Neural cell (in vitro differentiated cells): ENCODE measurements around the gene CFHR4. TPM values are rescaled to one million over a fixed set of nuclear protein-coding genes. Genes with fewer than 3 reads are reported as not detected.

Experiments
- H2AFZ ChIP-seq: fragments of 200-600, 300-800 bp; sonication (generic), shearing (Covaris generic); 2 replicates; pipeline ENCODE4 v1.6.0; 2014; ENCODE audit warnings: low read depth, mild to moderate bottlenecking, antibody characterized with exemption, low read length, moderate library complexity
- H3F3A ChIP-seq: fragments of 200-600 bp; shearing (Covaris generic); 2 replicates; pipeline ENCODE4 v1.6.1; 2016; ENCODE audit warnings: mild to moderate bottlenecking, moderate library complexity, mixed read lengths, antibody characterized with exemption, low read length; ENCODE audit not compliant: insufficient read depth, poor library complexity, severe bottlenecking
- H3K27ac ChIP-seq: fragments of 200-600, 300-800 bp; sonication (generic), shearing (Covaris generic); 2 replicates; pipeline ENCODE4 v1.5.1; 2014; ENCODE audit warnings: mild to moderate bottlenecking, low read length, moderate library complexity
- H3K27me3 ChIP-seq: fragments of 300-800, 200-600 bp; sonication (generic), shearing (Covaris generic); 2 replicates; pipeline ENCODE4 v1.6.0; 2014; ENCODE audit warnings: mild to moderate bottlenecking, low read depth, low read length, moderate library complexity; ENCODE audit not compliant: insufficient read depth
- H3K36me3 ChIP-seq: fragments of 300-800, 200-600 bp; sonication (generic), shearing (Covaris generic); 2 replicates; pipeline ENCODE4 v1.5.1; 2014; ENCODE audit warnings: mild to moderate bottlenecking, antibody characterized with exemption, low read length, moderate library complexity; ENCODE audit not compliant: insufficient read depth
- H3K4me2 ChIP-seq: fragments of 300-800, 200-600 bp; sonication (generic), shearing (Covaris generic); 2 replicates; pipeline ENCODE4 v1.6.0; 2014; ENCODE audit warnings: mild to moderate bottlenecking, low read length
- H3K4me3 ChIP-seq: fragments of 300-800, 200-600 bp; sonication (generic), shearing (Covaris generic); 2 replicates; pipeline ENCODE4 v1.5.1; 2014; ENCODE audit warnings: mild to moderate bottlenecking, low read length, moderate library complexity
- H3K79me2 ChIP-seq: fragments of 200-600 bp; shearing (Covaris generic); replicated peaks from 2 replicates; pipeline ENCODE4 v1.6.0; 2014; ENCODE audit warnings: mild to moderate bottlenecking, low read length, moderate library complexity; ENCODE audit not compliant: insufficient read depth
- H3K9ac ChIP-seq: fragments of 300-800, 200-600 bp; sonication (generic), shearing (Covaris generic); 2 replicates; pipeline ENCODE4 v1.6.1; 2016; ENCODE audit warnings: mild to moderate bottlenecking, low read length, mixed read lengths
- H3K9me2 ChIP-seq: fragments of 200-600 bp; shearing (Covaris generic); 2 replicates; pipeline ENCODE4 v1.6.1; 2016; ENCODE audit warnings: mild to moderate bottlenecking, low read length, mixed read lengths; ENCODE audit not compliant: insufficient read depth
- H3K9me3 ChIP-seq: fragments of 200-600, 300-800 bp; sonication (generic), shearing (Covaris generic); 2 replicates; pipeline ENCODE4 v1.6.1; 2016; ENCODE audit warnings: mild to moderate bottlenecking, mixed run types, low read length, moderate library complexity, mixed read lengths
- H4K20me1 ChIP-seq: fragments of 200-600 bp; shearing (Covaris generic); 2 replicates; pipeline ENCODE4 v1.6.1; 2016; ENCODE audit warnings: mild to moderate bottlenecking, mixed run types; ENCODE audit not compliant: insufficient read depth
- CTCF ChIP-seq: fragments of 450-650 bp; IDR thresholded peaks from 2 replicates; pipeline ENCODE4 v1.5.1; 2014; ENCODE audit warnings: antibody characterized with exemption, mild to moderate bottlenecking, moderate library complexity; ENCODE audit not compliant: poor library complexity, severe bottlenecking
- EP300 ChIP-seq: fragments of 450-650 bp; conservative IDR thresholded peaks from 2 replicates; pipeline ENCODE4 v1.6.1; 2014; ENCODE audit warnings: antibody characterized with exemption, mild to moderate bottlenecking, moderate library complexity; ENCODE audit not compliant: poor library complexity, severe bottlenecking
- EZH2 ChIP-seq: fragments of 200-600, 300-800 bp; shearing (Covaris generic), sonication (generic); IDR thresholded peaks from 2 replicates; pipeline ENCODE4 v1.6.1; 2014; ENCODE audit warnings: antibody characterized with exemption, low read length, borderline replicate concordance, mild to moderate bottlenecking; ENCODE audit not compliant: insufficient read depth, poor library complexity, severe bottlenecking
- MXI1 ChIP-seq: fragments of 450-650 bp; conservative IDR thresholded peaks from 2 replicates; pipeline ENCODE4 v1.6.1; 2014; ENCODE audit warnings: antibody characterized with exemption, mild to moderate bottlenecking; ENCODE audit not compliant: poor library complexity, severe bottlenecking
- POLR2AphosphoS5 ChIP-seq: IDR thresholded peaks from 2 replicates; pipeline ENCODE4 v1.6.1; 2012
- RAD21 ChIP-seq: fragments of 450-650 bp; conservative IDR thresholded peaks from 2 replicates; pipeline ENCODE4 v1.6.1; 2014; ENCODE audit warnings: antibody characterized with exemption, mild to moderate bottlenecking, moderate library complexity
- SMC3 ChIP-seq: fragments of 450-650 bp; conservative IDR thresholded peaks from 2 replicates; pipeline ENCODE4 v1.6.1; 2014; ENCODE audit warnings: antibody characterized with exemption, mild to moderate bottlenecking, moderate library complexity; ENCODE audit not compliant: poor library complexity
- TAF1 ChIP-seq: IDR thresholded peaks from 2 replicates; pipeline ENCODE4 v1.6.1; 2012; ENCODE audit warnings: low read depth
- polyA plus RNA-seq: library from polyadenylated mRNA; depleted of rRNA; stranded (reverse); fragments of >200 nt; gene quantifications from 2 replicates; pipeline ENCODE4 v1.2.3, GENCODE V29; 2014
- TF ChIP-seq, protein P1 (sequence below): IDR thresholded peaks from 2 replicates; pipeline ENCODE4 v1.6.1; 2012; ENCODE audit warnings: borderline replicate concordance

The CFHR4 gene
- polyA plus RNA-seq, 1 donor from 2014 or later, result not detected

- H3K4me2 ChIP-seq, result no peak overlapping the region
- no peaks in the 10 kb centered on the region for H3K36me3 ChIP-seq
- no peak overlapping the region for H3K27ac ChIP-seq
- H3K4me3 ChIP-seq, result no peak overlapping the region
- TF ChIP-seq SMC3, result no peak
- TF ChIP-seq TAF1, result no peak
- no peak for TF ChIP-seq RAD21
- TF ChIP-seq, protein P1, sequence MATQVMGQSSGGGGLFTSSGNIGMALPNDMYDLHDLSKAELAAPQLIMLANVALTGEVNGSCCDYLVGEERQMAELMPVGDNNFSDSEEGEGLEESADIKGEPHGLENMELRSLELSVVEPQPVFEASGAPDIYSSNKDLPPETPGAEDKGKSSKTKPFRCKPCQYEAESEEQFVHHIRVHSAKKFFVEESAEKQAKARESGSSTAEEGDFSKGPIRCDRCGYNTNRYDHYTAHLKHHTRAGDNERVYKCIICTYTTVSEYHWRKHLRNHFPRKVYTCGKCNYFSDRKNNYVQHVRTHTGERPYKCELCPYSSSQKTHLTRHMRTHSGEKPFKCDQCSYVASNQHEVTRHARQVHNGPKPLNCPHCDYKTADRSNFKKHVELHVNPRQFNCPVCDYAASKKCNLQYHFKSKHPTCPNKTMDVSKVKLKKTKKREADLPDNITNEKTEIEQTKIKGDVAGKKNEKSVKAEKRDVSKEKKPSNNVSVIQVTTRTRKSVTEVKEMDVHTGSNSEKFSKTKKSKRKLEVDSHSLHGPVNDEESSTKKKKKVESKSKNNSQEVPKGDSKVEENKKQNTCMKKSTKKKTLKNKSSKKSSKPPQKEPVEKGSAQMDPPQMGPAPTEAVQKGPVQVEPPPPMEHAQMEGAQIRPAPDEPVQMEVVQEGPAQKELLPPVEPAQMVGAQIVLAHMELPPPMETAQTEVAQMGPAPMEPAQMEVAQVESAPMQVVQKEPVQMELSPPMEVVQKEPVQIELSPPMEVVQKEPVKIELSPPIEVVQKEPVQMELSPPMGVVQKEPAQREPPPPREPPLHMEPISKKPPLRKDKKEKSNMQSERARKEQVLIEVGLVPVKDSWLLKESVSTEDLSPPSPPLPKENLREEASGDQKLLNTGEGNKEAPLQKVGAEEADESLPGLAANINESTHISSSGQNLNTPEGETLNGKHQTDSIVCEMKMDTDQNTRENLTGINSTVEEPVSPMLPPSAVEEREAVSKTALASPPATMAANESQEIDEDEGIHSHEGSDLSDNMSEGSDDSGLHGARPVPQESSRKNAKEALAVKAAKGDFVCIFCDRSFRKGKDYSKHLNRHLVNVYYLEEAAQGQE, result no peak
- no peak for TF ChIP-seq CTCF
- no peak for TF ChIP-seq POLR2AphosphoS5
- TF ChIP-seq MXI1, result no peak
- TF ChIP-seq EP300, result no peak
- no peak for TF ChIP-seq EZH2
- H3K9me2 ChIP-seq, result no peaks in the 10 kb centered on the region
- H3K79me2 ChIP-seq, result no peaks in the 10 kb centered on the region
- H2AFZ ChIP-seq, result no peak overlapping the region
- H3K9me3 ChIP-seq, result no peaks in the 10 kb centered on the region
- no peaks in the 10 kb centered on the region for H4K20me1 ChIP-seq
- no peaks in the 10 kb centered on the region for H3K27me3 ChIP-seq
- no peak overlapping the region for H3K9ac ChIP-seq
- no peaks in the 10 kb centered on the region for H3F3A ChIP-seq
Observed at GRCh38 chr1:196861429-196861828, 26.4 kb upstream of the CFHR4 start.

GRCh38 chr1:196866974-196867373, 20.9 kb upstream of the CFHR4 start:
- H3K9me2 ChIP-seq, result no peaks in the 10 kb centered on the region
- no peaks in the 10 kb centered on the region for H3K79me2 ChIP-seq
- H3K4me2 ChIP-seq, result no peak overlapping the region
- no peak overlapping the region for H3K9ac ChIP-seq
- H3K27me3 ChIP-seq, result no peaks in the 10 kb centered on the region
- H3K36me3 ChIP-seq, result no peaks in the 10 kb centered on the region
- no peak for TF ChIP-seq RAD21
- H2AFZ ChIP-seq, result no peak overlapping the region
- H3F3A ChIP-seq, result no peaks in the 10 kb centered on the region
- no peaks in the 10 kb centered on the region for H4K20me1 ChIP-seq
- no peak overlapping the region for H3K4me3 ChIP-seq
- H3K27ac ChIP-seq, result no peak overlapping the region
- H3K9me3 ChIP-seq, result no peaks in the 10 kb centered on the region

DNA sequence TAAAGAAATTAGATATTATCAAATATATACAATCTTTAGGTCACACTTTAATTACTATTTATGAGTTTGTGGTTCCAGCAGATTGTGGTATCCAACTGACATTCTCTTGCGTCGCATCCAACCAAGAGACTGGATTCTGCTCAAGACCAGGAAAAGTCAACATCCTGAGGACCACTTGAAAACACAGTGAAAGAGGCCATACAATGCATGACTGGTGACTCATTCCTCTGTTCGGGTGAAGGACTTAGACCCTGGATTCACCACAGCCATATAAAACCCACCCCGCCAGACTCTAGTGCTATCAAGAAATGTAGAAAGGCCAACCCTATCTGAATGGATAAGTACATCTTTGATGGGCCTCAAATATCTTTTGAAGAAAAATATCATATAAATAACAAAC, 14.5 kb upstream of the CFHR4 start:
- no peak for TF ChIP-seq TAF1
- TF ChIP-seq, protein P1, result no peak
- TF ChIP-seq EZH2, result no peak
- no peak for TF ChIP-seq SMC3
- TF ChIP-seq POLR2AphosphoS5, result no peak
- TF ChIP-seq CTCF, result no peak
- TF ChIP-seq MXI1, result no peak
- no peak for TF ChIP-seq RAD21
- no peak for TF ChIP-seq EP300
- no peak overlapping the region for H3K4me3 ChIP-seq
- H3K79me2 ChIP-seq, result no peaks in the 10 kb centered on the region
- H3K36me3 ChIP-seq, result no peaks in the 10 kb centered on the region
- H3K4me2 ChIP-seq, result no peak overlapping the region
- no peaks in the 10 kb centered on the region for H3K9me2 ChIP-seq
- no peaks in the 10 kb centered on the region for H3K9me3 ChIP-seq
- H3K27ac ChIP-seq, result no peak overlapping the region
- no peaks in the 10 kb centered on the region for H4K20me1 ChIP-seq
- no peaks in the 10 kb centered on the region for H3F3A ChIP-seq
- no peak overlapping the region for H3K9ac ChIP-seq
- H3K27me3 ChIP-seq, result peaks cover 10% of the 10 kb centered on the region
- no peak overlapping the region for H2AFZ ChIP-seq
